B cell (primary cell): Measurements from ENCODE around the gene FNDC11. TPM values are rescaled to one million over a fixed set of nuclear protein-coding genes. Genes with fewer than 3 reads are reported as not detected.

Experiments
- ATAC-seq: fragments of 200-7000 bp; cut with Tn5 transposase; one replicate; pipeline ENCODE4 v1.10.0; 2021; ENCODE audit warnings: low read depth, mild to moderate bottlenecking, moderate number of reproducible peaks, moderate library complexity
- CTCF ChIA-PET: fragments of 350-600 bp; sonication (Branson Sonifier 250); formaldehyde crosslinking; loops from one replicate; lab custom pipeline; 2021; ENCODE audit warnings: antibody characterized with exemption, inconsistent platforms; lab: Charles Lee
- POLR2A ChIA-PET: fragments of 350-600 bp; sonication (Branson Sonifier 250); formaldehyde crosslinking; loops from one replicate; lab custom pipeline; 2021; ENCODE audit warnings: antibody characterized with exemption; lab: Charles Lee
- DNase-seq: peaks from one replicate; pipeline ENCODE4 v3.0.0; 2013
- H2AFZ ChIP-seq: 2 replicates; pipeline ENCODE4 v1.6.1; 2012; ENCODE audit warnings: mild to moderate bottlenecking, low read depth, low read length; ENCODE audit not compliant: insufficient read depth, poor library complexity, severe bottlenecking
- H3K27ac ChIP-seq, 2 donors: 1 replicate in 1 of 2; 2 replicates in 1 of 2; pipeline ENCODE4 v1.5.1; 2012 to 2013; ENCODE audit warnings: low read length in 2 of 2, mild to moderate bottlenecking in 2 of 2, moderate library complexity in 1 of 2
- H3K27me3 ChIP-seq, 4 experiments: fragments of 200-600 bp in 1 of 4; sonication (generic) in 1 of 4; replicated peaks in 1 of 4; 1 replicate in 2 of 4; 2 replicates in 2 of 4; pipeline versions ENCODE4 v1.6.1 to v1.7.0; 2013 to 2016; ENCODE audit warnings: low read length in 3 of 4, mild to moderate bottlenecking in 2 of 4, mixed read lengths in 1 of 4, moderate library complexity in 1 of 4; ENCODE audit not compliant: insufficient read depth in 4 of 4, control insufficient read depth in 3 of 4; ENCODE audit errors: control extremely low read depth in 1 of 4
- H3K36me3 ChIP-seq, 2 experiments: replicated peaks in 1 of 2; 1 replicate in 1 of 2; 2 replicates in 1 of 2; pipeline versions ENCODE4 v1.6.1 to v1.7.1; 2013; ENCODE audit warnings: low read length in 1 of 2; ENCODE audit not compliant: insufficient read depth in 2 of 2, control insufficient read depth in 1 of 2; ENCODE audit errors: control extremely low read depth in 1 of 2, extremely low read depth in 1 of 2
- H3K4me1 ChIP-seq, 2 donors: fragments of 200-600 bp in 1 of 2; sonication (generic) in 1 of 2; 1 replicate in 1 of 2; 2 replicates in 1 of 2; pipeline versions ENCODE4 v1.5.1 to v1.6.1; 2013 to 2017; ENCODE audit warnings: low read length in 2 of 2; ENCODE audit not compliant: control insufficient read depth in 2 of 2, insufficient read depth in 2 of 2
- H3K4me2 ChIP-seq: replicated peaks from 2 replicates; pipeline ENCODE3; 2012; ENCODE audit warnings: mild to moderate bottlenecking, low read depth, low read length; ENCODE audit not compliant: poor library complexity, severe bottlenecking
- H3K4me3 ChIP-seq, 5 experiments: fragments of 200-600 bp in 1 of 5; sonication (generic) in 1 of 5; 1 replicate in 3 of 5; 2 replicates in 2 of 5; pipeline versions ENCODE4 v1.5.1 to v1.7.0; 2011 to 2016; ENCODE audit warnings: low read length in 4 of 5, mild to moderate bottlenecking in 4 of 5, low read depth in 2 of 5, control low read depth in 1 of 5, moderate library complexity in 1 of 5; ENCODE audit not compliant: insufficient read depth in 1 of 5; ENCODE audit errors: control extremely low read depth in 1 of 5, extremely low read depth in 1 of 5
- H3K79me2 ChIP-seq: fragments of 200-600 bp; sonication (generic); one replicate; pipeline ENCODE4 v1.6.0; 2016; ENCODE audit warnings: low read length; ENCODE audit not compliant: control insufficient read depth, insufficient read depth
- H3K9ac ChIP-seq: fragments of 200-600 bp; sonication (generic); 2 replicates; pipeline ENCODE4 v1.6.1; 2017; ENCODE audit warnings: mild to moderate bottlenecking, low read length, moderate library complexity
- H3K9me3 ChIP-seq, 3 donors: one replicate each; pipeline versions ENCODE4 v1.6.1 to v1.7.1; 2013; ENCODE audit warnings: low read length in 2 of 3; ENCODE audit not compliant: control insufficient read depth in 2 of 3, insufficient read depth in 1 of 3; ENCODE audit errors: control extremely low read depth in 1 of 3
- H4K20me1 ChIP-seq: 2 replicates; pipeline ENCODE4 v1.6.0; 2012; ENCODE audit warnings: mild to moderate bottlenecking, low read length; ENCODE audit not compliant: insufficient read depth, control insufficient read depth, poor library complexity, severe bottlenecking
- H3K27ac Mint-ChIP-seq: one replicate; pipeline ENCODE4 v1.8.0; 2021; ENCODE audit warnings: mixed read lengths
- H3K27me3 Mint-ChIP-seq: one replicate; pipeline ENCODE4 v1.8.0; 2021; ENCODE audit warnings: mixed read lengths
- H3K4me1 Mint-ChIP-seq: one replicate; pipeline ENCODE4 v1.8.0; 2021; ENCODE audit warnings: mixed read lengths
- H3K4me3 Mint-ChIP-seq: one replicate; pipeline ENCODE4 v1.8.0; 2021; ENCODE audit warnings: mixed read lengths
- H3K9me3 Mint-ChIP-seq: one replicate; pipeline ENCODE4 v1.8.0; 2022; ENCODE audit warnings: mixed read lengths; ENCODE audit not compliant: insufficient read depth
- EZH2 ChIP-seq: IDR thresholded peaks from 2 replicates; pipeline ENCODE4 v1.6.1; 2012; ENCODE audit warnings: borderline replicate concordance, low read depth, mild to moderate bottlenecking, moderate library complexity, low read length; ENCODE audit not compliant: insufficient read depth, poor library complexity, severe bottlenecking
- WGBS: methylation state at CpG from one replicate; pipeline ENCODE4 v1.1.5; 2013; ENCODE audit warnings: missing lambda C conversion rate; ENCODE audit not compliant: insufficient coverage; 5-methylcytosine and 5-hydroxymethylcytosine counted together
- intact Hi-C: fragments of 100-400 bp; cut with micrococcal nuclease; formaldehyde crosslinking; loops from one replicate; pipeline ENCODE4 v1.10.0; 2022
- polyA plus RNA-seq: library from polyadenylated mRNA; depleted of rRNA; stranded (reverse); fragments of >200 nt; gene quantifications from 2 replicates; pipeline ENCODE4 v1.2.3, GENCODE V29; 2012
- total RNA-seq, 2 donors: library from RNA; stranded (reverse); fragments of 120-200 nt in 1 of 2; gene quantifications; 1 replicate in 1 of 2; 2 replicates in 1 of 2; pipeline versions ENCODE4 v1.2.3 to v1.2.4, GENCODE V29; 2013 to 2022
- TF ChIP-seq, protein P1 (sequence below): fragments of 200-600 bp; IDR thresholded peaks from one replicate; pipeline ENCODE4 v1.8.0; 2022; ENCODE audit warnings: antibody characterized with exemption, mild to moderate bottlenecking

Gene FNDC11
- total and polyA plus RNA-seq, 2 donors (not counting 1 experiment from before 2014, with no cell fraction given) = 3.8 to 34.2 TPM

DNA sequence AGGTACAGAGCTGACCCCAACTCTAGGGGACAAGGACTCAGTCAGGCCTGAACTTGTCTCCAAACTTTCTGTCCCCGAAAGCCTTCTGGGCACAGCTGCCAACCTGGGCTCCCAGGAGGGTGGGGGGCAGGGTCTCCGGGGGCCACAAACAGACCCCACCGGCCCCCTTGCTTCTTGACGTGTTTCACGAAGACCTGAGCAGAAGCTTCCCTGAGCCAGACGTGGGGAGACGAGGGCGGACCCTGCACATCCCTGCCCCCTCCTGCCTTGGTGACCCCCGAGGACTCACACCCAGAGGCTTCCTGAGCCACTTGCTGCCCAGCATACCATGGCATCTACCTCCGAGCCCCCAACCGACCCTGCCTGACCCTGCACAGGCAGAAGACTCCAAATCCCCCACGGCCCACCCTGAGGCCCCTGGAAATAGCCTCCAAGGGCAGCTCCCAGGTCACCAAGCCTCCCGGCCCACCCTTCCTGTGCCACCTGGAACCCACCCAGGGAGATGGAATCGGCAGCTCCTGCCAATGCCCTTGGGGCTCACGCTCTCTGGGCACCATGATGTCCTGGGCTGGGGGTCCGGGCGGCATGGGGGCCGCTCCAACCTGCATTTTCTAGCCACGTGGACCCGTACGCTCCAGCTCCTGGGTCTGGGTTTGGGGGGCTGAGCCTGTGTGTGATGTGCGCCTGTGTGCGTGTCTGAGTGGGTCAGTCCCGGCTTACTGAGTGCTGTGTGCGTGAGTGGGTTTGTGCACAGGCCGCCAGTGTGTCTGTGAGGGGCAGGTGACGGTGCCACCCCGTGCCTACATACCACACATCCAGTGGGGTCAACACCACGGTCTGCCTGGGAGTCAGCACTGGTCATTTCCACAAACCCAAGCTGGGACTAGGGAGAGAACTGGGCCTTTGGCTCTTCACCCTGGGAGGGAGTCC is 14.3 kb upstream of the FNDC11 start:
- ChIA-PET CTCF (interaction anchor here (1.2 to 4.7 kb wide), 10 partner anchors 13 to 434 kb away, joined by 3 to 30 read pairs (median 16); partner anchors contain the start of genes HELZ2 and PPDPF), POLR2A (interaction anchor here (1.1 to 2.7 kb wide), 4 partner anchors 13 to 102 kb away, joined by 3 to 12 read pairs (median 6); no protein-coding TSS in a partner anchor)
- Mint-ChIP-seq H3K27ac (peak overlapping the region; percentile 59), H3K9me3 (no peaks in the 10 kb centered on the region), H3K27me3 (no peaks in the 10 kb centered on the region), H3K4me3 (peak overlapping the region; percentile 19), H3K4me1 (peaks cover 50% of the 10 kb centered on the region)
- H3K4me3 ChIP-seq = no peak overlapping the region
- H3K36me3 ChIP-seq = no peaks in the 10 kb centered on the region
- TF ChIP-seq EZH2 = no peak
- TF ChIP-seq, protein P1, sequence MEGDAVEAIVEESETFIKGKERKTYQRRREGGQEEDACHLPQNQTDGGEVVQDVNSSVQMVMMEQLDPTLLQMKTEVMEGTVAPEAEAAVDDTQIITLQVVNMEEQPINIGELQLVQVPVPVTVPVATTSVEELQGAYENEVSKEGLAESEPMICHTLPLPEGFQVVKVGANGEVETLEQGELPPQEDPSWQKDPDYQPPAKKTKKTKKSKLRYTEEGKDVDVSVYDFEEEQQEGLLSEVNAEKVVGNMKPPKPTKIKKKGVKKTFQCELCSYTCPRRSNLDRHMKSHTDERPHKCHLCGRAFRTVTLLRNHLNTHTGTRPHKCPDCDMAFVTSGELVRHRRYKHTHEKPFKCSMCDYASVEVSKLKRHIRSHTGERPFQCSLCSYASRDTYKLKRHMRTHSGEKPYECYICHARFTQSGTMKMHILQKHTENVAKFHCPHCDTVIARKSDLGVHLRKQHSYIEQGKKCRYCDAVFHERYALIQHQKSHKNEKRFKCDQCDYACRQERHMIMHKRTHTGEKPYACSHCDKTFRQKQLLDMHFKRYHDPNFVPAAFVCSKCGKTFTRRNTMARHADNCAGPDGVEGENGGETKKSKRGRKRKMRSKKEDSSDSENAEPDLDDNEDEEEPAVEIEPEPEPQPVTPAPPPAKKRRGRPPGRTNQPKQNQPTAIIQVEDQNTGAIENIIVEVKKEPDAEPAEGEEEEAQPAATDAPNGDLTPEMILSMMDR = no peak
- no peaks in the 10 kb centered on the region for H3K79me2 ChIP-seq
- ATAC-seq = no peak
- H2AFZ ChIP-seq = no peak overlapping the region
- H3K4me1 ChIP-seq = peaks cover 42 to 66% of the 10 kb centered on the region in 2 donors
- H3K27me3 ChIP-seq = no peaks in the 10 kb centered on the region
- peaks cover 0 to 3% (median 0%) of the 10 kb centered on the region in 3 donors for H3K9me3 ChIP-seq
- DNase-seq = no peak
- intact Hi-C loops = loop anchor here (5.0 kb wide), 2 partner anchors 198 to 418 kb away; partner anchors contain the start of genes LIME1, SLC2A4RG and UCKL1
- H4K20me1 ChIP-seq = no peaks in the 10 kb centered on the region
- peak overlapping the region; percentile 92 for H3K4me2 ChIP-seq
- no peak overlapping the region for H3K27ac ChIP-seq
- no peak overlapping the region for H3K9ac ChIP-seq
- 96% methylated on average over 23 of the region's 29 CpGs for WGBS
